Retinal pigment epithelial cell (primary cell): ENCODE measurements around the gene IRX2.

ENCODE experiments used
- DNase-seq: peaks from one replicate; pipeline ENCODE4 v3.0.0-alpha.2; 2010; ENCODE audit warnings: low read depth
- H3K4me3 ChIP-seq: 2 replicates; pipeline ENCODE4 v1.5.1; 2011; ENCODE audit warnings: mild to moderate bottlenecking, low read length, control low read depth, moderate library complexity
- TF ChIP-seq, protein P1 (sequence below): conservative IDR thresholded peaks from 2 replicates; pipeline ENCODE4 v1.5.1; 2011; ENCODE audit warnings: low read depth, low read length, control low read depth, inconsistent platforms

Gene IRX2

DNA sequence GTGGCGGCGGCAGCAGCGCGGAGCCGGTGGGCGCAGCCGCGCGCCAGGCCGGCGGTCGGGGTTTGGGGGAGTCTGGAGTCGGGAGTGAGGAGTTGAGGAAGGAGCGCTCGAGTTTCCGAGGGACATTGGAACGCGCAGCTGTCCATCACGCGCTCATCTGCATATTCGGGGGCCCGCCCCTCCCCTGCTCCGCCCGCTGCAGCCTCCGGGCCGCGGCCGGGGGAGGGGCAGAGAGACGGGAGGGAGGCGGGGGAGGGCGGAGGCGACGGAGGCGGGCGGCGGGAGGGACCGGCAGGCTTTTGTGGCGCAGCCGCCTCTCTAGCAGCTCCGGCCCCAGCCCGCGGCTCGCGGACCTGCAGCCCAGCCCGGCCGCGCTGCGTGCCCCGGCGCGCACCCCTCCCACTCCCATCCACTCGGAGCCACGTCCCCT is at the start of gene IRX2:
IRX2 (minus strand) TSS at position 86 of the 430 bp plus-strand sequence. CDS start 264 bp downstream, outside the sequence.
- H3K4me3 ChIP-seq: no peak within 1 kb of the TSS
- DNase-seq: peak; percentile 0
- TF ChIP-seq, protein P1, sequence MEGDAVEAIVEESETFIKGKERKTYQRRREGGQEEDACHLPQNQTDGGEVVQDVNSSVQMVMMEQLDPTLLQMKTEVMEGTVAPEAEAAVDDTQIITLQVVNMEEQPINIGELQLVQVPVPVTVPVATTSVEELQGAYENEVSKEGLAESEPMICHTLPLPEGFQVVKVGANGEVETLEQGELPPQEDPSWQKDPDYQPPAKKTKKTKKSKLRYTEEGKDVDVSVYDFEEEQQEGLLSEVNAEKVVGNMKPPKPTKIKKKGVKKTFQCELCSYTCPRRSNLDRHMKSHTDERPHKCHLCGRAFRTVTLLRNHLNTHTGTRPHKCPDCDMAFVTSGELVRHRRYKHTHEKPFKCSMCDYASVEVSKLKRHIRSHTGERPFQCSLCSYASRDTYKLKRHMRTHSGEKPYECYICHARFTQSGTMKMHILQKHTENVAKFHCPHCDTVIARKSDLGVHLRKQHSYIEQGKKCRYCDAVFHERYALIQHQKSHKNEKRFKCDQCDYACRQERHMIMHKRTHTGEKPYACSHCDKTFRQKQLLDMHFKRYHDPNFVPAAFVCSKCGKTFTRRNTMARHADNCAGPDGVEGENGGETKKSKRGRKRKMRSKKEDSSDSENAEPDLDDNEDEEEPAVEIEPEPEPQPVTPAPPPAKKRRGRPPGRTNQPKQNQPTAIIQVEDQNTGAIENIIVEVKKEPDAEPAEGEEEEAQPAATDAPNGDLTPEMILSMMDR: no peak

DNA sequence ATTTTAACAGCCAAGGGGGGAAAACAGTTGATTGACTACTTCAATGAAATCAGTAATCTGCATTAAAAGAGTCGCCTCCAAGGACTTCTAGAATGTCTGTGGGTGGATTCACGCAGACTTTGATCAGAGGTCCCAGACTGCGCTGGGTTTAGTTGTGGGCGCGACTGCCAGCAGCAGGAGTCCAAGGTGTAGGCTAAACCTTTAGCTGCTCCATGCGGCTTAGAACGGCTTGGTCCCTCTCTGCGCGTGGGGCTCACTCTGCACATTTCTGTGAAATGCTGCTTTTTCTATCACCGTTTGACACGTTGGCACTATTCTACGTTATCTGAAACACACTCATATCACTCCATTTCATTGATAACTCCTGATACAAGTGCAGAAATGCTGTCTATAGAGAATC is 48.6 kb upstream of the IRX2 start:
- no peak for DNase-seq
- no peak overlapping the region for H3K4me3 ChIP-seq
- TF ChIP-seq, protein P1: no peak

DNA sequence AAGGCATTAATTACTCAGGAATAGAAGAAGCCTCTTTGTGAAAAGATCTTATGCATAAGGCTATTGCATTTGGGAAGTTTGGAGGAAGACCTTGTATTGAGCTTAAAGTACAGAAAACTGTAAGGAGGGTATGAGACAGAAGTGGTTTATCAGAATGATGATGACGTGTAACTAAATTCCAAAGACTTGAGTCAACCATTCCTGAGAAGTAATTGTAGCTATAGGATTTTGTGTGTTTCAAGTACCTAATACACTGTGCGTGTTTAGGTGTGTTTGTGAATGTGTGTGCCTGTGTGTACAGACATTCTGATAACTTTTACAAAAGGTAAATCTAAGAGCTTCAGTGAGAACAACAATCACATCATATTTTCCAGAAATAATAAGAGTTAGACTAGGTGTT is 46.5 kb upstream of the IRX2 start:
- no peak overlapping the region for H3K4me3 ChIP-seq
- no peak for DNase-seq
- TF ChIP-seq, protein P1: no peak

DNA sequence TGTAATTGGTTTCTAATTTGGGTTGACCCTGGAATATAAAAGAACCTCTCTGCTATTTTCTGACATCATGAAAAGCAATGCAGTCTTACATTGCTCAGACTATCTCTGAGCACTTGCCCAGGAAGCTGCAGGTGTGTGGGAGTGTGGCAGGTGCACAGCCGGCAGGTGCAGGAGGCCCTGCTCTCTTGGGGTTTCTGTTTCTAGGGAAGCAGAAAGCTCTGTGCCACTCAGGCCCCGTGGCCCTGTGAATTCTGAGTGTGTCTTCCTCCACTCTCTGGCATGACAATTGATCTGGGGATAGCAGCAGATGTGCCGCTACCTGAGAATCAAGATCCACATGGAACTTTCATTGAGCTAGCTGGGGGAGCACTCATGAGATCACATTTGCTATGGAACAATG is 45.7 kb upstream of the IRX2 start:
- TF ChIP-seq, protein P1: no peak
- no peak overlapping the region for H3K4me3 ChIP-seq
- DNase-seq: no peak

DNA sequence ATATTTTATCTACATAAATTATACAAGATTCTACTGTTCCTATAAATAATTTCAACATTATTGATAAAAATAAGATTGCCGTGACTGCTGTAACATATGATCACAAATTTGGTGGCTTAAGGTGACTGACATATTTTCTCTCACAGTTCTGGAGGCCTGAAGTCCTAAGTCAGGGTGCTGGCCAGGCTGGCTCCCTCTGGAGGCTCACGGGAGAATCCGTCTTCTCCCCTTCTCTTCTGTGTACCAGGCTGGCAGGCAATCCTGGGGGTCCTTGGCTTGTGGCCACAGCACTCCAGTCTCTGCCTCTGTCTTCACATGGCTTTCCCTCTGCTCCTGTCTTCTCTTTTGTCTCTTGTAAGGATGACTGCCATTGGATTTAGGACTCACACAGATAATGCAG is 31.7 kb upstream of the IRX2 start:
- TF ChIP-seq, protein P1: no peak
- DNase-seq: no peak
- H3K4me3 ChIP-seq: no peak overlapping the region

DNA sequence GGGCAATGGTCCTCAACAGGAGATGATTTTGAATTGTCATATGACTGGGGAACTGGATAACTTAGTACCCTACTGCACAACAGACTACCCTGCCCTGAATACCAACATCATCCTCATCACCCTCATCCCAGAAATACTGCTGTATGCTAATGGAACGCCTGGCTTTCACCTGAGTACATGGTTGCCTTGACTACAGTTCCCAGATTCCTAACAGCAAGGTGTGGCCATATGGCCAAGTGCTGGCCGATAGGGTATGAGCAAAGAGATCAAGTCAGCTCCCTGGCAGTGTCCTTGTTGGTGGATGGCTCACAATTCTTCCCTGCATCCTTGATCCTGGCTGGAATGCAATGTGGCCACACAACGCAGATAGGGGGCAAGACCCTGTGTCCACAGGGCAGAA is 31.2 kb upstream of the IRX2 start:
- DNase-seq: no peak
- TF ChIP-seq, protein P1: no peak
- H3K4me3 ChIP-seq: no peak overlapping the region

DNA sequence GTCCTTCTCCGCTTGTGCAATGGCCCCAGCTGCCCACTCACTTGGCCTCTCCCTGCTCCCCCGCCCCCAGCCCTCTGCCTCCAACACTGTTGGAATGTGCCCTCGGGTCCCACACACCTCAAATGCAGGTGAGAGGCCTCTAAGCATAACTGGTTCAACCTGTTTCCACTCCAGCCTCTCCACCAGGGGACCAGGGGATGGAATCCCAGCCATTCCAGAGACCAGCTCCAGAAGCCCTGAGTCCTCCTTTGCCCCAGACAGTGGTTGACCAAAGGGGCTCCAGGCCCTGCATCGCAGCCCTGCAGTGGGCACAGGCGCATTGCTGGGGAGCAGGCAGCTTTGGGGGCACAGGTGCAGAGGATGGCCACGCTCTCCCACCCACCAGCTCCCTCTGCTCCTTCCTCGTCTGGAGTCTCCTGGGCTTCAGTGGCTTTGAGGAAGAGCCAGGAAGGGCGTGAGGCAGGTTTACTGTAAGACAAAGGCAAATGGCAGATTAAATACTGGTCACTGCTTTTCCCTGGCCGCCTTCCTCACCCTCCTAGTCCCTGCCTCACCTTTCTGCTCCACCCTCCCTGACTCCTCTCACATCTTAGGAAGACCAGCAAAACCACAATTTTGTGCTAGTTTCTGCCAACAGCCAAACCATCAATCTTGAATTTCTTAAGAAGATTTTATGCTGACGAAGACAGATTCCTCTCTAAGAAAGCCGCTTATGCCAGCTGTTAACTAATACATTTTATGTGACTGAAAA is 29.1 kb upstream of the IRX2 start:
- DNase-seq: no peak
- no peak overlapping the region for H3K4me3 ChIP-seq
- TF ChIP-seq, protein P1: no peak
